ENCODE results near the gene KRTAP4-1.

The KRTAP4-1 gene

DNA sequence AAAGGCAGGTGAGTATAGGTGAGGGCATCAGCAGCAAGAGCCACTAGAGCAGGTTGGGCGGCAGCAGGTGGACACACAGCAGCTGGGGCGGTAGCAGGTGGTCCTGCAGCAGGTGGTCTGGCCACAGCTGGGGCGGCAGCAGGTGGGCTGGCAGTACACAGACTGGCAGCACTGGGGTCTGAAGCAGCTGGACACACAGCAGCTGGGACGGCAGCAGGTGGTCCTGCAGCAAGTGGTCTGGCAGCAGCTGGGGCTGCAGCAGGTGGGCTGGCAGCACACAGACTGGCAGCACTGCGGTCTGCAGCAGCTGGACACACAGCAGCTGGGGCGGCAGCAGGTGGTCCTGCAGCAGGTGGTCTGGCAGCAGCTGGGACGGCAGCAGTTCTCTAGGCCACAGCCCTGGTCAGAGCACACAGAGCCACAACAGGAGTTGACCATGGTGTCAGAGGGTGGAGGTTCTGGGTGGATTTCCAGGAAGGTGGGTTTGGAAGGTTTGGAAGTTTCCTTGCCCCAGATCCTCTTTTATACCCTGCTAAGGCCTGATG is 6.9 kb downstream of the KRTAP4-1 start, which contains the start of gene KRTAP4-2:
KRTAP4-2 (minus strand) TSS at position 495 of the 545 bp plus-strand sequence; CDS start at position 438, 57 bp downstream.
- Histone ChIP-seq H3K9me2 (replicated peaks; ENCODE audit: control insufficient read depth, low read length) (no peaks in the 10 kb centered on the region), H3K9me3 (ENCODE audit: control insufficient read depth, insufficient read depth, low read length) (no peaks in the 10 kb centered on the region), H3K4me2 (ENCODE audit: low read length) (no peak within 1 kb of the TSS), H3F3A (ENCODE audit: control insufficient read depth, insufficient read depth) (no peaks in the 10 kb centered on the region), H3K36me3 (ENCODE audit: control insufficient read depth, low read length) (no peaks in the 10 kb centered on the region), H3K27me3 (ENCODE audit: control insufficient read depth, low read length) (peaks cover 14% of the 10 kb centered on the region), H3K79me2 (ENCODE audit: control insufficient read depth, low read length) (no peaks in the 10 kb centered on the region), H3K27ac (ENCODE audit: low read depth, low read length) (no peak within 1 kb of the TSS), H4K20me1 (ENCODE audit: control insufficient read depth, insufficient read depth, low read depth, low read length) (no peaks in the 10 kb centered on the region), H3K4me1 (ENCODE audit: control insufficient read depth, low read length) (peaks cover 8% of the 10 kb centered on the region), H3K4me3 (ENCODE audit: low read length) (no peak within 1 kb of the TSS)
- TF ChIP-seq, protein P1, sequence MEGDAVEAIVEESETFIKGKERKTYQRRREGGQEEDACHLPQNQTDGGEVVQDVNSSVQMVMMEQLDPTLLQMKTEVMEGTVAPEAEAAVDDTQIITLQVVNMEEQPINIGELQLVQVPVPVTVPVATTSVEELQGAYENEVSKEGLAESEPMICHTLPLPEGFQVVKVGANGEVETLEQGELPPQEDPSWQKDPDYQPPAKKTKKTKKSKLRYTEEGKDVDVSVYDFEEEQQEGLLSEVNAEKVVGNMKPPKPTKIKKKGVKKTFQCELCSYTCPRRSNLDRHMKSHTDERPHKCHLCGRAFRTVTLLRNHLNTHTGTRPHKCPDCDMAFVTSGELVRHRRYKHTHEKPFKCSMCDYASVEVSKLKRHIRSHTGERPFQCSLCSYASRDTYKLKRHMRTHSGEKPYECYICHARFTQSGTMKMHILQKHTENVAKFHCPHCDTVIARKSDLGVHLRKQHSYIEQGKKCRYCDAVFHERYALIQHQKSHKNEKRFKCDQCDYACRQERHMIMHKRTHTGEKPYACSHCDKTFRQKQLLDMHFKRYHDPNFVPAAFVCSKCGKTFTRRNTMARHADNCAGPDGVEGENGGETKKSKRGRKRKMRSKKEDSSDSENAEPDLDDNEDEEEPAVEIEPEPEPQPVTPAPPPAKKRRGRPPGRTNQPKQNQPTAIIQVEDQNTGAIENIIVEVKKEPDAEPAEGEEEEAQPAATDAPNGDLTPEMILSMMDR (IDR thresholded peaks at IDR 0.05; ENCODE audit: low read depth, low read length, poor library complexity, severe bottlenecking) = no peak
- TF ChIP-seq EZH2phosphoT487 (IDR thresholded peaks at IDR 0.05; ENCODE audit: borderline replicate concordance, low read length) = no peak

DNA sequence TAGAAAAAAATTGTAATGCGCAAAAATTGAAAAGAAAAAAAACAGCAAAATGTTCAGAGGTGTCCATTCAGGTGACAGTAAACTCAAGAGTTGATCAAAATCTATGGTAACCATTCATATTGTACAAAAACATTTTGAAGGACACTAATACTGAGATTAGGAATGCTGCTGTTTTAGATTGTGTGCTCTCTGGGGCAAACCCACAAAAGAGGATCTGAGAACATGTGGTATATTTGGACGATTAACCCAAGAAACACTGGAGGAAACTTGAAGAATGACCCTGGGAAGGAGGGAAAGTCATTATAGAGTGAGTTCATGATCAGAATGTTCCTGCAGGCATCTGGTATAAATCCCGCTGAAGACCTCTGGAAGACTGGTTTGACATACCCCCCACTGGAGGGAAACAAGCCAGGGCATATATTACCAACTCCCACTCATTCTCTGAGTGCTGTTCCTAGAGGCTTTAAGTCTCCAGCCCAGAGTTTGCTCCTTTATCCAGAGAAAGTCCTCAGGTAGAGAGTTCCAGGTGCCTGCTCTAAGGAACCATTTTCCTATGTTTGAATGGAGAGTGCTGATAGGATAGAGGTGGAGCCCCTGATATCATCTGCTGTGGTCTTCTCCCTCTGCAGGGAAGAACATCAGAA is 7.8 kb downstream of the KRTAP4-1 start:
- H4K20me1 ChIP-seq (ENCODE audit: control insufficient read depth, insufficient read depth, low read depth, low read length) = no peaks in the 10 kb centered on the region
- H3K27me3 ChIP-seq (ENCODE audit: control insufficient read depth, low read length) = peaks cover 14% of the 10 kb centered on the region
- no peaks in the 10 kb centered on the region for H3K79me2 ChIP-seq (ENCODE audit: control insufficient read depth, low read length)
- H3K4me1 ChIP-seq (ENCODE audit: control insufficient read depth, low read length) = peaks cover 8% of the 10 kb centered on the region
- H3K9me2 ChIP-seq (replicated peaks; ENCODE audit: control insufficient read depth, low read length) = no peaks in the 10 kb centered on the region
- TF ChIP-seq, protein P1 (IDR thresholded peaks at IDR 0.05; ENCODE audit: low read depth, low read length, poor library complexity, severe bottlenecking) = no peak
- no peak for TF ChIP-seq EZH2phosphoT487 (IDR thresholded peaks at IDR 0.05; ENCODE audit: borderline replicate concordance, low read length)
- no peak overlapping the region for H3K4me2 ChIP-seq (ENCODE audit: low read length)
- no peaks in the 10 kb centered on the region for H3F3A ChIP-seq (ENCODE audit: control insufficient read depth, insufficient read depth)
- no peaks in the 10 kb centered on the region for H3K36me3 ChIP-seq (ENCODE audit: control insufficient read depth, low read length)
- H3K9me3 ChIP-seq (ENCODE audit: control insufficient read depth, insufficient read depth, low read length) = no peaks in the 10 kb centered on the region
- no peak overlapping the region for H3K4me3 ChIP-seq (ENCODE audit: low read length)
- no peak overlapping the region for H3K27ac ChIP-seq (ENCODE audit: low read depth, low read length)

DNA sequence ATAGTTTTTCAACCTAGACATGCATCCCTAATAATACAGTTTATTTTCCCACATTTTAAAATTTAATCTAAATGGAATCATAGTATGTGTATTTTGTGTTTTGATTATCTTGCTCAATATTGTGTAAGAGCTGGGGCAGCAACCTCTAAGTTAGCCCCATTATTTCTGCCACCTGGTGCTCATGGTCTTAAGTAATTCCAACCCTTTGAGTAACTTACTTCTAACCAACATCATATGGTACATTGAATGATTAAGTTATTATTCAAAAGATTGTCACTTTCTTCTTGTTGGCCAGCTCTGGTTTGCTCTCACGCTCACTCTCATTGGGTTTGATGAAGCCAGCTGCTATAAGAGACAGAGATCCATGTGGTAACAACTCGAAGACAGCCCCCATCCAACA is 12.8 kb downstream of the KRTAP4-1 start:
- H3K27ac ChIP-seq (ENCODE audit: low read depth, low read length) = no peak overlapping the region
- no peaks in the 10 kb centered on the region for H3F3A ChIP-seq (ENCODE audit: control insufficient read depth, insufficient read depth)
- H3K36me3 ChIP-seq (ENCODE audit: control insufficient read depth, low read length) = no peaks in the 10 kb centered on the region
- H3K4me1 ChIP-seq (ENCODE audit: control insufficient read depth, low read length) = peaks cover 8% of the 10 kb centered on the region
- no peaks in the 10 kb centered on the region for H3K79me2 ChIP-seq (ENCODE audit: control insufficient read depth, low read length)
- H3K4me3 ChIP-seq (ENCODE audit: low read length) = no peak overlapping the region
- no peak overlapping the region for H3K4me2 ChIP-seq (ENCODE audit: low read length)
- peaks cover 11% of the 10 kb centered on the region for H3K27me3 ChIP-seq (ENCODE audit: control insufficient read depth, low read length)
- no peaks in the 10 kb centered on the region for H3K9me3 ChIP-seq (ENCODE audit: control insufficient read depth, insufficient read depth, low read length)
- TF ChIP-seq, protein P1 (IDR thresholded peaks at IDR 0.05; ENCODE audit: low read depth, low read length, poor library complexity, severe bottlenecking) = no peak
- TF ChIP-seq EZH2phosphoT487 (IDR thresholded peaks at IDR 0.05; ENCODE audit: borderline replicate concordance, low read length) = no peak
- H4K20me1 ChIP-seq (ENCODE audit: control insufficient read depth, insufficient read depth, low read depth, low read length) = no peaks in the 10 kb centered on the region
- no peaks in the 10 kb centered on the region for H3K9me2 ChIP-seq (replicated peaks; ENCODE audit: control insufficient read depth, low read length)

All from DOHH2 (cell line).